ENCODE data around the gene PCYT1A.
"Not testable (repeated sequence)": the region's sequence is repeated elsewhere in the genome, so short reads cannot be mapped to it uniquely, and the experiment has no call there.

The PCYT1A gene

GRCh38 chr3:196287440-196288140, at the start of gene PCYT1A:
Gene PCYT1A (minus strand): TSS chr3:196287726. CDS start chr3:196270531, 17,195 bp downstream.
- peak; percentile 65 to 73 for DNase-seq (ENCODE audit: low read depth in 2 of 2)

GRCh38 chr3:196336319-196337145, 49.0 kb upstream of the PCYT1A start:
- DNase-seq (ENCODE audit: low read depth in 2 of 2): no peak

- no peak for DNase-seq (ENCODE audit: low read depth in 2 of 2)
These were observed 48.0 kb upstream of the PCYT1A start for GRCh38 chr3:196335503-196335948.

- no peak for DNase-seq (ENCODE audit: low read depth in 2 of 2)
These were observed 47.5 kb upstream of the PCYT1A start for GRCh38 chr3:196334982-196335381.

GRCh38 chr3:196332168-196332567, 44.6 kb upstream of the PCYT1A start:
- DNase-seq (ENCODE audit: low read depth in 2 of 2): no peak

- DNase-seq (ENCODE audit: low read depth in 2 of 2): no peak
These were observed 39.9 kb upstream of the PCYT1A start for GRCh38 chr3:196327405-196327804.

- DNase-seq (ENCODE audit: low read depth in 2 of 2): no peak
These were observed 39.4 kb upstream of the PCYT1A start for GRCh38 chr3:196326936-196327335.

GRCh38 chr3:196323691-196324090, 36.2 kb upstream of the PCYT1A start:
- DNase-seq (ENCODE audit: low read depth in 2 of 2): no peak

GRCh38 chr3:196323016-196323415, 35.5 kb upstream of the PCYT1A start:
- no peak for DNase-seq (ENCODE audit: low read depth in 2 of 2)

GRCh38 chr3:196321162-196321561, 33.6 kb upstream of the PCYT1A start:
- DNase-seq (ENCODE audit: low read depth in 2 of 2): no peak

- no peak for DNase-seq (ENCODE audit: low read depth in 2 of 2)
These were observed 32.6 kb upstream of the PCYT1A start for GRCh38 chr3:196320137-196320536.

GRCh38 chr3:196317687-196318467, 30.4 kb upstream of the PCYT1A start, which contains the start of gene DYNLT2B:
Gene DYNLT2B (minus strand): TSS chr3:196318240. CDS start chr3:196318152, 88 bp downstream.
- peak; percentile 71 to 77 for DNase-seq (ENCODE audit: low read depth in 2 of 2)

- peak in 1 of 2 experiments; percentile 15 for DNase-seq (ENCODE audit: low read depth in 2 of 2)
These were observed 29.5 kb upstream of the PCYT1A start for GRCh38 chr3:196316799-196317686.

GRCh38 chr3:196315821-196316220, 28.3 kb upstream of the PCYT1A start:
- no peak for DNase-seq (ENCODE audit: low read depth in 2 of 2)

GRCh38 chr3:196314597-196314996, 27.1 kb upstream of the PCYT1A start:
- no peak for DNase-seq (ENCODE audit: low read depth in 2 of 2)

GRCh38 chr3:196314086-196314485, 26.6 kb upstream of the PCYT1A start:
- not testable (repeated sequence) for DNase-seq (ENCODE audit: low read depth in 2 of 2)

GRCh38 chr3:196302960-196303359, 15.4 kb upstream of the PCYT1A start:
- not testable (repeated sequence) for DNase-seq (ENCODE audit: low read depth in 2 of 2)

GRCh38 chr3:196302551-196302950, 15.0 kb upstream of the PCYT1A start:
- not testable (repeated sequence) for DNase-seq (ENCODE audit: low read depth in 2 of 2)

GRCh38 chr3:196298521-196298920, 11.0 kb upstream of the PCYT1A start:
- DNase-seq (ENCODE audit: low read depth in 2 of 2): no peak

GRCh38 chr3:196292286-196292923, 4.9 kb upstream of the PCYT1A start:
- DNase-seq (ENCODE audit: low read depth in 2 of 2): no peak

GRCh38 chr3:196288141-196288460, 575 bp upstream of the PCYT1A start:
- DNase-seq (ENCODE audit: low read depth in 2 of 2): no peak
